K562 (cell line): ENCODE measurements around the gene CENPI. TPM values are rescaled to one million over a fixed set of nuclear protein-coding genes. Genes with fewer than 3 reads are reported as not detected.

Experiments
- ARNT ChIP-seq, 2 experiments: fragments of 450-650 bp; IDR thresholded peaks; 2 replicates each; pipeline ENCODE4 v1.6.1; 2016; ENCODE audit warnings: mild to moderate bottlenecking in 1 of 2
- ATF7 ChIP-seq: fragments of 450-650 bp; IDR thresholded peaks from 2 replicates; pipeline ENCODE4 v1.7.1; 2014; ENCODE audit warnings: mild to moderate bottlenecking, moderate library complexity
- CBFA2T3 ChIP-seq: fragments of 450-650 bp; IDR thresholded peaks from 2 replicates; pipeline ENCODE4 v1.6.1; 2017
- CEBPB ChIP-seq: fragments of 450-650 bp; IDR thresholded peaks from 2 replicates; pipeline ENCODE4 v1.6.1; 2016; ENCODE audit warnings: missing genetic modification characterization, missing compliant biosample characterization
- FOXK1 ChIP-seq: sonication (generic); formaldehyde crosslinking; IDR thresholded peaks from 2 replicates; pipeline ENCODE4 v1.8.0; 2022; ENCODE audit warnings: missing genetic modification reagents, mild to moderate bottlenecking, borderline replicate concordance
- MITF ChIP-seq: IDR thresholded peaks from 2 replicates; pipeline ENCODE4 v1.6.1; 2014; ENCODE audit warnings: antibody characterized with exemption
- RAD51 ChIP-seq: fragments of 450-650 bp; IDR thresholded peaks from 2 replicates; pipeline ENCODE4 v1.7.1; 2016; ENCODE audit warnings: low read depth, mild to moderate bottlenecking, borderline replicate concordance
- TCF7L2 ChIP-seq: fragments of 150-350 bp; IDR thresholded peaks from 2 replicates; pipeline ENCODE4 v1.6.1; 2016; ENCODE audit warnings: low read depth, mild to moderate bottlenecking, low read length, moderate library complexity
- USF1 ChIP-seq: sonication (generic); formaldehyde crosslinking; IDR thresholded peaks from 2 replicates; pipeline ENCODE4 v1.9.0; 2022; ENCODE audit warnings: mild to moderate bottlenecking, missing genetic modification reagents
- polyA plus RNA-seq, 8 experiments: library from polyadenylated mRNA; depleted of rRNA in 4 of 8; stranded (reverse) in 5 of 8; unstranded in 3 of 8; fragments of >200 nt; fragmentation: Nextera tagmentation in 2 of 8; fragmentation: Illumina TruSeq in 1 of 8; extraction: Ambion mirVana in 2 of 8; extraction: Trizol in 1 of 8; gene quantifications; 2 replicates each; pipeline versions ENCODE4 v1.2.1 to v1.2.3, GENCODE V29; 2011 to 2014; ENCODE audit warnings: inconsistent platforms in 1 of 8, missing spikeins in 1 of 8
- total RNA-seq, 7 experiments: library from RNA; depleted of rRNA in 6 of 7; stranded (reverse); fragments of >200 nt in 6 of 7; fragmentation: Illumina TruSeq in 2 of 7; extraction: Trizol in 2 of 7; gene quantifications; 2 replicates each; pipeline versions ENCODE4 v1.2.1 to v1.2.3, GENCODE V29; 2011 to 2021; ENCODE audit warnings: low replicate concordance in 1 of 7
- TF ChIP-seq, protein P1 (sequence below): IDR thresholded peaks from 2 replicates; pipeline ENCODE4 v1.6.1; 2011; ENCODE audit warnings: borderline replicate concordance, low read depth, mild to moderate bottlenecking, moderate library complexity, low read length; ENCODE audit not compliant: insufficient read depth, poor library complexity, severe bottlenecking

CENPI gene
- total and polyA plus RNA-seq, 9 of the 15 experiments (the other 6 are each of a cell fraction or from before 2014, with no cell fraction given) = 6.6 to 23.5 (median 14.9) TPM

- TF ChIP-seq MITF (no peak), USF1 (CRISPR knock-in tag) (peak; percentile 51), ATF7 (peak; percentile 76), CEBPB (tag) (peak; percentile 66), RAD51 (peak; percentile 29; the same call in 1 of the 2 replicates), CBFA2T3 (no peak), TCF7L2 (no peak), ARNT (IDR thresholded peaks at IDR 0.05) (no peak), FOXK1 (CRISPR knock-in tag) (no peak)
- TF ChIP-seq, protein P1, sequence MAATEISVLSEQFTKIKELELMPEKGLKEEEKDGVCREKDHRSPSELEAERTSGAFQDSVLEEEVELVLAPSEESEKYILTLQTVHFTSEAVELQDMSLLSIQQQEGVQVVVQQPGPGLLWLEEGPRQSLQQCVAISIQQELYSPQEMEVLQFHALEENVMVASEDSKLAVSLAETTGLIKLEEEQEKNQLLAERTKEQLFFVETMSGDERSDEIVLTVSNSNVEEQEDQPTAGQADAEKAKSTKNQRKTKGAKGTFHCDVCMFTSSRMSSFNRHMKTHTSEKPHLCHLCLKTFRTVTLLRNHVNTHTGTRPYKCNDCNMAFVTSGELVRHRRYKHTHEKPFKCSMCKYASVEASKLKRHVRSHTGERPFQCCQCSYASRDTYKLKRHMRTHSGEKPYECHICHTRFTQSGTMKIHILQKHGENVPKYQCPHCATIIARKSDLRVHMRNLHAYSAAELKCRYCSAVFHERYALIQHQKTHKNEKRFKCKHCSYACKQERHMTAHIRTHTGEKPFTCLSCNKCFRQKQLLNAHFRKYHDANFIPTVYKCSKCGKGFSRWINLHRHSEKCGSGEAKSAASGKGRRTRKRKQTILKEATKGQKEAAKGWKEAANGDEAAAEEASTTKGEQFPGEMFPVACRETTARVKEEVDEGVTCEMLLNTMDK = no peak
These were observed at the start of gene CENPI (continued) for GRCh38 chrX:101097546-101098453.
